ENCODE data around the gene PHF5A.
"Not testable (repeated sequence)": the region's sequence is repeated elsewhere in the genome, so short reads cannot be mapped to it uniquely, and the experiment has no call there.

PHF5A gene

DNA sequence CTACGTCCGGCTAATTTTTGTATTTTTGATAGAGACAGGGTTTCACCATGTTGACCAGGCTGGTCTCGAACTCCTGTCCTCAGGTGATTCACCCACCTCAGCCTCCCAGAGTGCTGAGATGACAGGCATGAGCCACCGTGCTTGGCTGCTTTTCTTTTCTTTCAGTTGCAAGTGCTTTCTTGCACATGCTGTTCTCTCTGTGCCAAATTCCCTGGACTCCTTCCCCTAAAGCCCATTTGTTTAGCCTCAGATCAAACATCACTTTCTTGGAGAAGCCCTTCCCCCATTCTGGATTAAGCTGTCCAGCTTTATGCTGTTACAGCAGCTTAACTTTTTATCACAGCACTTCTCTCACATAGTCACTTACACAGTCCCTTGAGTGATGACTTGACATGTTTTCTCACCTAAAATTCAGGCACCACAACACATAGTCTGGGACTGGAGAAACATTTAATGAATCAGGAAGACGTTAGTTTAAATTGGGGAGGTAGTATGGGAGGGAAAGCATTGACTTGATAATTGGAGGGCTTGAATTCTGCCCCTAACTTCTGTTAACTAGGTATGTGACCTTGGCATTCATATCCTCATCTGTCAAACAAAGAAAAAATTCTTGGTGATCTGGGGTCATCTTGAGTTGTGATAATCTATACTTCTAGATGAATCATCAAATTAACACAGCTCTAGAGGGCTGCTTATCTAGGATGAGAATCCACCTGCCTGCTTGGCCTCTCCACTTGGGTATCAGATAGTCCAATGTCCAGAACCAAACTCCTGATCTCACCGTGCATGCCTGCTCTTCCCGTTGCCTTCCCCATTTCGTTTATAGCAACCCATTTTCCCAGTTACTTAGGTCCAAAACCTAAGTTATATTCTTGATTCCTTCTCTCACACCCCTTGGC, 18.8 kb upstream of the PHF5A start:
- DNase-seq = no peak

- no peak for DNase-seq
Observed at GRCh38 chr22:41485033-41485432, 16.5 kb upstream of the PHF5A start.

GRCh38 chr22:41482319-41482935, 13.9 kb upstream of the PHF5A start:
- DNase-seq = no peak

DNA sequence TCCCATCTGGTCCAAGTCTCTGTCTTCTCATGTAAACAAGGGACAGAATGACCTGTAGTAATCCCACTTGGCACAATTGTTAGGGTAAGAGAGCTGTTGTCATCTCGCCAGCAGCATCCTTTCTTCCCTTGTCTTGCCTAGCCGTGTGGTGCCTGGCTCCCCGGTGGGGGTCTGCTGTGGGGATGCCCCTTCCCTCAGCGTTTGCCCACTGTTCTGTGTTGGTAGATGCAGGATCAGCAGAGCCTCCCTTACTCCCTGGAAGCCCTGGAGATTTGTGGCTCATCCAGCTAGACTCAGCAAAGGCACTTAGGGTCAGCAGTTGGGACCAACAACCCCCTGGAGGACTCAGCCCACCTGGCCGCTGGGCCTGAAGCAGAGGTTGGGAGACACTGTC, 13.4 kb upstream of the PHF5A start:
- no peak for DNase-seq

GRCh38 chr22:41481131-41481830, 12.8 kb upstream of the PHF5A start:
- DNase-seq = no peak

- DNase-seq = no peak
Observed at GRCh38 chr22:41480397-41480735, 11.9 kb upstream of the PHF5A start.

GRCh38 chr22:41479671-41480396, 11.3 kb upstream of the PHF5A start:
- no peak for DNase-seq

DNA sequence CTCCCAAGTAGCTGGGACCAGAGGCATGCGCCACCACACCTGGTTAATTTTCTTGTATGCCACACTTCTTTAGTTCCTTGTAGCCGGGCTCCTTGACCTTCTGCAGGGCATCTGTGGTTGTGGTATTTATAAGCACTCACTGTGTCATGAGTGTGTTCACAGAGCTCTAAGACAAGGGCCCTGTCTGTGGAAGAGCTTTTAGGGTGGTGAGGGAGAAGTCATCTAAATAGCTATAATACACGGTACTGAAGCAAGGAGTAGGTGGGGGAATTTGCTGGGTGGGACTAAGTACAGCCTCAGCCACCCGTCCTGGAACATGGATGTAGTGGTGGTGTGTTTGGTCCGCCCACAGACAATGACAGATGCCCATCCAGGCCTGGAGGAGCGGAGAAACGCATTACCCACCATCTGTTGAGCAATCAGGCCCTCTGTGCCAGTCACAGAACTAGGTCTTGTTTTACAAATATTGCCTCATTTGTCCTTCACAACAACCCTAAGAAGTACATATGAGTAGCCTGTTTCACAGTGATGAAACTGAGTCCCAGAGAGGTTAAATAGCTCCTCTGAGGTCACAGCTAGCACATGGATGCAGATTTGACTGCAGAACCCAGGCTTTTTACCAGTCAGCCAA, 10.5 kb upstream of the PHF5A start:
- no peak for DNase-seq

DNA sequence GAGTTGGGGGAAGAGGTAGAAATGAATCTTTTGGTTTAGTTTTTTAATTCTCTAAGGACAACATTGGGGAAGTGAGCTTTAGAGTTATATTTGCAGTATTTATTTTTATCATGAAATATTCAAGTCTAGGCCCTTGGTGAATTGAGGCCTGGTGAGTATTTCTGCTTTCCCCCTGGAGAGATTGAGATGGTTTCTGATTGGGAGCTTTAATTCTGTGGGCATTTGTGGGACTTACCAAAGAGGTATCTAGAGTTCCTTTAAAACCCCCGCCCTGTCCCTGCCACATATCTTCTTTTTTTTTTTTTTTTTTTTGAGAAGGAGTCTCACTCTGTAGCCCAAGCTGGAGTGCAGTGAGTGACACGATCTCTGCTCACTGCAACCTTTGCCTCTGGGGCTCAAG, 10.0 kb upstream of the PHF5A start:
- DNase-seq = no peak

DNA sequence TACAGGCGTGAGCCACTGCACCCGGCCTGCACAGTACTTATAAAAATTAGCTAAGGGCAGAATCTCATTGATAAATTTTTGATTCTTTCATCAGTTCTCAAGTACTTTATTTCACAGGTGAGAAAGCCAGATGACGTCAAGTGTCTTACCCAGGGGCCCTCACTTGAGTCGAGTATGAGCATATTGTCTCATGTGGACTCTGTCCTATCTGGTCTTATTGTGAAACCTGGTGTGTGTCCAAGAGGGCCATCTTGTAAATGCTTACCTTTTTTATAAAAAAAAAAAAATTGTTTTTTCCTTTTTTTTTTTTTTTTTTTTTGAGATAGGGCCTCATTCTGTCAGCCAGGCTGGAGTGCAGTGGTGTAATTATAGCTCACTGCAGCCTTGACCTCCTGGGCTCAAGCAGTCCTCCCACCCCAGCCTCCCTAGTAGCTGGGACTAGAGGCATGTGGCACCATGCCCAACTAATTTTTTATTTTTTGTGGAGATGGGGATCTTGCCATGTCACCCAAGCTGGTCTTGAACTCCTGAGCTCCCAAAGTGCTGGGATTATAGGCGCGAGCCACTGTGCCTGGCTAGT, 6.5 kb upstream of the PHF5A start:
- DNase-seq = no peak

DNA sequence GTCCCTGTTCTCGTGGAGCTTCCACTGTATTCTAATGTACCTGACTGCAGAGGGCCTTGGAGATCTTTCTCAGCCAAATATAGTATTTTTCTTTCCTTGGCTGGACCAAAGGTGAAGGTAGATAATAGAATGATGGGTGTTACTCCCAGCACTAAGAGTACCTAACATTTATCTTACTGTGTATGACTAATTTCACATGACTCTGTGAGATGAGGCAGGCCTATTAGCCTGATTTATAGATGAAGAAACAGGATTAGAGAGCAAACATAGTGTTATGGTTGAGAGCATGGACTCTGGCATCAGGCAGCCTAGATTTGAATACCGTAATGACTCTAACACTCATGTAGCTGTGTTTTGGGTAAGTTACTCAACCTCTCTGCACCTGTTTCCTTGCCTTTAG, 3.1 kb upstream of the PHF5A start:
- DNase-seq = no peak

DNA sequence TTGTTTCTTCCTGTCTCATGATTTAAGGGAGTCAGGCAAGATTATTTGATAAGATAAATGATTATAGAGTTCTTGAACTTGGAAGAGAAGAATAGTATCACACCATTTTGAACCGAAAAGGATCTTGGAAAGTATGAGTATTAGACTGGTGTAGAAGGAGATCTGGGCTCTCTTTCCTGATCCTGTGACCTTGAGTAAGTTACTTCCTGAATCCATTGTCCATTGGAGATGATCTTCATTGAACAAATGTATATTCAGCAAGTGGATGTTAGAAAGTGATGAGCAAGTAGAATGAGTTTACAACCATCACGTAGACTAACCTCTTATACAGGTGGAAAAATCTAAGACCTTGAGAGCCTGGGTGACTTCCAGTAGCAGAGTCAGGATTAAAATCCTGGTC, 2.4 kb upstream of the PHF5A start:
- no peak for DNase-seq

DNA sequence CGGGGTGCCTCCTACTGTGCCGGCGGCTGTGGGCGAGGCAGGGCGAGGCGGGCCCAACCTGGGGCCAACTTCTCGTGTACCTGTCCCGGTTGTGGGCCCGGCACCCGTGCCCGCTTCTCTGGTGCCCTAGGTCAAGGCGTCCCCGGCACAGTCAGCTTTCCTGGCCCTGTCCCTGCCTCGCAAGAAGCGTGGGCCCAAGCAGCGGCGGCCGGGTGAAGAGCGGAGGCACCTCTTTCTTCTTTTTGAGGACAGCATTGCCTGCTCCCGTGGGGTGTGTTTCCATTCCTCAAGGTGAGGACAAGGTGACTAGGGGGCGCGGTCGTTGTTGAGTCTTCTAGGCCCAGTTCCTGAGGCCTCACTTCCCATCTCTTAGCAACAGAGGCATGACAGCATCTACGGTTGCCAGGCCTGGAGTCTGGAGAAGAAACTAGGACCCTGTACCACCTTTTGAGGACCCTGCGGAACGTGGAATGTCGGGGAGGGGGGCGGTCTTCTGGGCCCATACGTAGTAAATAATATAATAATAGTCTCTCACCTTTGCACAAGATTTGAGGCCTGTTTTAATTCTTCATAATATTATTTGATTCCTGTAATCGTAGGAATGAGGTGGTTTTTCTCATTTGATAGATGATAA, 843 bp upstream of the PHF5A start:
- no peak for DNase-seq

DNA sequence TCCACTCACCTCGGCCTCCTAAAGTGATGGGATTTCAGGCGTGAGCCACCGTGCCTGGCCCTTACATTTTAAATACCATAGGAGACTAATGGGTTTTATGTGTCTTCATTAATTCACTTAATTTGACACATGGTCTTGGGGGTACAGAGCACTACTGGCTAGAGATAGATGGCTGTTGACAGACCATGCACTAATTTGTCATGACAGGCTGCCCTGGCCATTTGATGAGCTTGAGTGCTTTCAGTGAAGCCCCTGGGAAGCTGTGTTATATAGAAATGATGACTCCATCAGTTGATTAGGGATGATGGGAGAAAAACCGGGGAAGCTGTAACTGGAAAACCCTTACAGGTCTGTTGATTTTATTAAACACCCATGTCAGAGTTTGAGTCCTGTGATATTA, 6.6 kb downstream of the PHF5A start:
- no peak for DNase-seq

DNA sequence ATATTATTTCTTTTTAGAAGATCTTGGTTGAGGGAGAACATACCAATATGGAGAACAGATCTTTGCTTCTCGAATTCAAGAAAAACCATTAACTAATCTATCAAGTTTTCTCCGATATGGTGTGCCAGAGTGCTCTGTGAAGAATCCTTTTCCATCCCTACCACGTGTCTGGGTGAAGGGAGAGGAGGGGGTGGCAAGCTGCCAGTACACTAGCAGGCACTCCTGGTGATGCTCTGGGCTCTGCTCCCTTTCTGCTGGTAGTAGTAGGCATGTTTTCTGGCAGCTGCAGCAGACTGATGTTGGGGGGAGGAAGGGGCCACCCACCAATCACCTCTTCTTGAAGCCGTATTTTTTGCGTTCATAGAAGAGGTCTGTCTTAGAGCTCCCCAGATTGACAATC, 8.4 kb downstream of the PHF5A start:
- not testable (repeated sequence) for DNase-seq

DNA sequence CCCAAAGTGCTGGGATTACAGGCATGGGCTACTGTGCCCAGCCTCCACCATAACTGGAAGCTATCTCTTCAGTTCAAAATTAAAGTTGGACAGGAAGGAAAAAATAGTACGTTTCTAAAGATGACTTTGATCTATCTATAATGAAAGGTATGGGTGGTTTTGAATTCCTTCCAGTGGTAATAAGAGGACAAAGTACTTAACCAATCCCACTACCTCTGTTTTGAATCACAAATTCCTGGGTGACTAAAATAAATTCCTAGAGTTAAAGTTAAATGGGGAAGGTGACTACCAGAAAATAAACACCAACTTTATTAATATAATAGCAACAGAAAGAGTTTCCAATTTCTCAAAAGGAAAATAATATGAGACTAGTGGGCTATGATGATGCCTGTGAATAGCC, 9.1 kb downstream of the PHF5A start:
- no peak for DNase-seq

DNA sequence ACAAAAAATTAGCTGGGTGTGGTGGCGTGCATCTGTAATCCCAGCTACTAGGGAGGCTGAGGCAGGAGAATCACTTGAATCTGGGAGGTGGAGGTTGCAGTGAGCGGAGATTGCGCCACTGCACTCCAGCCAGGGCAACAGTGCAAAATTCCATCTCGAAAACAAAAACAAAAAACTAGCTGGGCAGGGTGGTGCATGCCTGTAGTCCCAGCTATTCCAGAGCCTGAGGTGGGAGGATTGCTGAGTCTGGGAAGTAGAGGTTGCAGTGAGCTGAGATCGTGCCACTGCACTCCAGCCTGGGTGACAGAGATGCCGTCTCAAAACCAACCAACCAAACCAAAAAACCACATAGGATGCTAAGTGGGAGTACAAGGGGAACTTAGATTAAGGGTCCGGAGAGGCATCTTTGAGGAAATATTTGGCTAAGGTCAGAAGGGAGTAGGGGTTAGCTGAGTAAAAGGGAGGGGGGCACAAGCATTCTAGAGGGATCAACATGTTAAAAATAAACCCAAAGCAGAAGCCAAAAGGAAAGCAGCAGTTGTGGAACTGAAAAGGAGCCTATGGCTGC, 10.2 kb downstream of the PHF5A start:
- DNase-seq = no peak

DNA sequence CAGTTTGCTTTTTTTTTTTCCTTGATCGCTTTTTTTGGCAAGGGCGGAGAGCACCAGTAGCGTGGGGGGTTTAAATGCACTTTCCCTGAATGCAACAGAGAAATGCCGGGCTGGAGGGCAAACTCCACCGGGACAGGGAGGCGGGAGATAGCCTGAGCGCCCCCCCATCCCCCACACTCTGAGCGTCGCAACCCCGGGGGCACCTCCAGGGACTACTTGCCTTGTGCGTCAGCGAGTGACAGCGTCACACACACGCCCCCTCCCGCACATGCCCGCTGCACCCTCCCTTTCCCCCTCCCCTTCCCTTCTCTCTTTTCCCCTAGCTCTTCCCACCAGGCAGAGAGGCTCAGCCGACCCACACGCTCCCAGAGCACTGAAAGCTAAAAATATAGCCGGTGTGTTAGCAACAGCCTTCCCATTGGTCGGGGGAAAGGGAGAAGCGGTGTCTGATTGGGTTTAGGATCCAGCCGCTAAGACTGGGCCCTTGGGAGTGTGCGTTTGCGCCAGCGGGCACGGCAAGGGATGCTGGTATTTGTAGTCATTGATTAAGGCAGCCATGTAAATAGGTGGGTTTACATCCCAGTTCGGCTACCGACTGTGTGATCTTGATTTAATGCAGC, 20.2 kb downstream of the PHF5A start:
- DNase-seq = peak; percentile 97

DNA sequence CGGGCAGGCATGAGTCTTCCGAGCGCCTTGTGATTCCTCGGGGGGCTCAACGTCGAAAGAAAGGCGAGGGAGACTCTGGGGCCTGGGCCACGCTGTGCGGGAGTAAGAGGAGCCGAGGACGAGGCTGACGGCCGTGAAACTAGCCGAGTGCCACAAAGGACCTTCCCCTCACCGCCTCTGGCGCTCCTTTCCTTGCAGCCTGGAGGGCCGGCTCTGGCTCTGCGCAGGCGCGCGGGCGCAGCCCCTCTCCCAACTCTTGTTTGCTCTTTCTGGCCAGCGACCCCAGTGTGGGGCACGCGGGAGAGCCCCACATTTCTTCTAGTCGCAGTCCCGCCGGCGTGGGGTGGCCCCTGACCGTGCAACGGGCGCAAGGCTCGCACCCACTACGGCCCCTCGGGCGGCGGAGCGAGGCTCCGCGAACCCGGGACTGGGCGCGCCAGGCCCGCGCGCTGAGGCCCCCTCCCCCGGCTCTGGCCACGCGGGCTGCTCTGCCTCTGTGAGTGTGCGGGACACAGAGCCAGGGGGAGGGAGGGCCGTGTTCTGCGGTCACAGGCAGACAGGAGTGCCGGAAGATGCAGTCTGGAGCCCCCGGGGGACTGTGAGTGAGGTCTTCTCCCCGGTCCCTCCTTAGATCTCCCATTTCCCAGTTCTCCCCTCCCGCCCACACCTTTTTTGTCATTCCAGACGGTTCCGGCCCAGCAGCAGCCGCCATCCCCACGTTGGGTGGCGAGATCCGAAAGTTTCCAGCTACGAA, 20.9 kb downstream of the PHF5A start:
- DNase-seq = no peak

DNA sequence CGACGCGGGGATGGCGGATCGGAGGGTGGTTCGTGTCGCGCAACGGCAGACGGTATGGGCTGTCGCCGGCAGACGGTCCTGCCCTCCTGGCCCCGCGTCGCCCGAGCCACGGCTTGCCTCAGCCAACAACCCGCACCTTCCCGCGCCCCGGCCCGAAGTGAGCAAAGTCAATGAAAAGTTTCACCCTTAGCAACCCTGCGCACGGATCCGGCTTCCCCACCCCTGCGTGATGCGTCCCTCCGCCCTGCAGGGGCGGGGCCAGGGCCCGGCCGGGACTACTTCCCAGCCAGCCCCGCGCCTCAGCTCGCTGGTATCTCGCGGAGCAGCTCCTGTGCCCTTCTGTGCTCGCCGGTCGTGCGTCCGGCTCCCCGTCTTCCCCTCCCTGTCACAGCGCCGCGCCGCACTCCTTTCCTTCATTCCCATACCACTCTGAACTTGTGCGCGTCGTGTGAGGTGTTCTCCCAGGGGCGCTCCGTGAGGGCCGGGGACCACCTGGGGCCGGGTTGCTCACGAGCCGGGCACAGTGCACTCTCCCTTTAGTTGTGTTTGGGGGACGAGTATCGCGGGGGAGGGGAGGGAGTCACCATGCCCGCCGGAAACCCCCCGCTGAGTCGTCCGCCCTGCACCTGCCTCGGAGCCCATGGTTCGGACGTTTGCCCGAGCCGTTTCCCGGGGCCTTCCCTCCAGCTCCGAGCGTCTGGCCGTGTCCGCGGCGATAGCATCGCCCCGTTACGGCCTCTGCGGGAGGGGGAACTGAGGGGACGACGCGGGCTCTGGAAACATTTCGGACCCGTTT, 21.7 kb downstream of the PHF5A start, which contains the start of gene TOB2:
Gene TOB2, minus strand, starts transcription at position 163 of the 796 bp plus-strand sequence. CDS start 9,456 bp downstream, outside the sequence.
- peak; percentile 78 for DNase-seq
